IPS-NIHi11 (cell line): ENCODE measurements around the gene SMG6.
A peak's percentile ranks its signal among the peaks of the same experiment; 100 is the strongest.
"Not testable (repeated sequence)": the region's sequence is repeated elsewhere in the genome, so short reads cannot be mapped to it uniquely, and the experiment has no call there.

Source experiments
- DNase-seq: peaks from one replicate; pipeline ENCODE4 v3.0.0; 2012; ENCODE audit warnings: mixed read lengths, low spot score

SMG6 gene

DNA sequence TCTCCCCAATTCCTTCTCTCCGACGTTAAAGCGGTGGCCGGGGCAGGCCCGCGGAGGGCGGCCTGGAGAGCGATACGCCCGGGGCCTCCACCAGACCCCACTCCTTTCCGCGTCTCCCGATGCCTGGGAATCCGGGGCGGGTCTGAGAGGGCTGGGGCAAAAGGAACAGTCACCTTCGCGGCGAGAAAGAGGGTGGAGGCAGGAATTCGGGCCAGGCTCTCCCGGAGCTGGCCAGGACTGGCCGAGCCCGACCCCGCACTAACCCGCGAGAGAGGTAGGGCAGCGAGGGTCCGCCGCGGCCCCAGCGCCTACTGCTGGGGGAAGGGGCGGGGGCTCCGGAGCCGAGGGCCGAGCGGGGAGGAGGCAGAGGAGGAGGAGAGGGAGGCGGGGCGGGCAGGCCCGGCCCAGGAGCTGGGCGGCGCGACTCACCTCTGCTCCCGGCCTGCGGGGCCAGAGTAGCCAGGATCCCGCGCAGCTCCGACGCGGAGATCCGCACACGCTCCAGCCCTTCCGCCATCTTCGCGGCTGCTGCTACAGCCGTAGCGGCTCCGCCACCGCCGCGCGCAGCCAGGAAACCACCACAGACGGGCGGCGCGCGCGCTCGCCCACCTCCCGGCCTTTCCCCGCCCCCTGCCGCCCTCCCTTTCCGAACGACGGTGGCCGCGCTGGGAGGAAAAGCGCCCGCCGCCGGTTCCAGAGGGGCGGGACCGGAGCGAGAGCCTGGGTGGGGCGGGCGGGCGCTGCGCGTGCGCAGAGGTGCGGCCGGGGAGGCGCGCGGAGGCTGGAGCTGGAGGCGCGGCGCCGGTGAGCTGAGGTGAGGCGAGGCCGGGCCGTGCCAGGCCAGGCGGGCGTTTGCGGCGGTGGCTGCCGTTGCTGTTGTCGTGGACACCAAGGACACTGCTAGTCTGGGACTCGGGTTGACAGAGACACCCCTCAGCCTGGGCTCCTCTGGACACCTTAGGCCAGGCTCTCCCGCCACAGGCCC is at the start of gene SMG6, which contains the start of gene SRR:
Gene SMG6 (minus strand): TSS at position 582 of the 985 bp plus-strand sequence. CDS start 65 bp downstream, at position 517.
Gene SRR (plus strand): TSS at position 747 of the 985 bp plus-strand sequence. CDS start 11,611 bp downstream, outside the sequence.
- DNase-seq = peak; percentile 99

DNA sequence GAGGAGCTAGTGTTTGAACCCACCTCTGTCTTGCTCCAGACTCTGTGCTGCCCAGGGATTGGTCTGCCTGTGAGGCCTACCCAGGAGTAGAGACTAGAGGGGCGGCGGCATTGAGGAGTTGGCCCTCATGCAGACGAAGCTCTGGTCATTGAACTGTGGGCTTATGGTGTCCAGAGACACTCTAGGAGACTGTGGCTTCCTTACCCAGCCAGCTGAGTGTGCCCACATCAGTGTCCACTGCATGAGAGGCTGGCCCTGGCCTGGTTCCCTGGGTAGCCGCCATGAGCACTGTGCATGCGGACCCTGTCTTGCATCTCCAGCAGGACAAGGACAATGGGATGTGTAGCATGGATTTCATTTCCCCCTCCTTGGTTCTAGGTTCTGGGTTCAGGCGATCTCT is 47.7 kb upstream of the SMG6 start:
- DNase-seq = no peak

DNA sequence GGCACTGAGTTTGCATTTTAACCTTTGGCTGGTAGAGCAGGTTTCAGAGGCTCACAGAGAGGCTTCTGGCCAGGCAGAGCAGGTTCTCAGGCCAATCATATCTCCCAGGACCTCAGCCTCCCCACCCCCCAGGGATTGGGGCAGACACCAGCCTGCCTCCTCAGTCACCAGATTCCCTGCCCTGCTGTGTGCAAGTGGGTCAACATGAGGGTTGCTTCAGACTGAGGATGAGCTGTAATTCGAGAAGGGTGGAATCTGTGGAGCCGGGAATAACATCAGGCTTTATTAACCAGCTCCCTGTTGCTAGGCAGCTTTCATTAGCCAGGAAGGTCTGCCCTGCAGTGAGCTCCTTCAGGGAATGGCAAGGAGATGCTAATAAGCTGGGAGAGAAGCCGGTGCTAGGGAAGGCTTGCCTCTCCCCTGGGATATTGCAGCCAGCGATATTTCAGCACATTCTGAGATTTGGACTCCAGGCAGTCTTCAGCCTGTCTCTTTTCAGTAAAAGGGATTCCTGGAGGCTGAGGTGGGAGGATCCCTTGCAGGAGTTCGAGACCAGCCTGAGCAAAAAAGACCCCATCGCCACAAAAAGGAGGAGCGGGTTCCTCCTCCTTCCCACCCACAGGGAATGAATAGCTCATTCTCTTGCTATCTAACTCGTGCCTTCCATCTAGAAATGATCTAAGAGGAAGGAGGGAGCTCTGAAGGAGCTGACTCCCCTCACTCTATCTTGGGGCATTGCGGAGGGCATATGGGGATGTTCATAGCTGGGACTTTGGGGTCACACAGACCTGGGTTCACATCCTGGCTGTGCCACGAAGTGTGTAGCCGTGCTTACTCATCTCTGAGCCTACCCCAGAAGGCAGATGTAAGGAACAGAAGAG is 44.5 kb upstream of the SMG6 start:
- peak; percentile 84 for DNase-seq

- DNase-seq = no peak
Observed at GRCh38 chr17:2346475-2346874, 42.9 kb upstream of the SMG6 start.

DNA sequence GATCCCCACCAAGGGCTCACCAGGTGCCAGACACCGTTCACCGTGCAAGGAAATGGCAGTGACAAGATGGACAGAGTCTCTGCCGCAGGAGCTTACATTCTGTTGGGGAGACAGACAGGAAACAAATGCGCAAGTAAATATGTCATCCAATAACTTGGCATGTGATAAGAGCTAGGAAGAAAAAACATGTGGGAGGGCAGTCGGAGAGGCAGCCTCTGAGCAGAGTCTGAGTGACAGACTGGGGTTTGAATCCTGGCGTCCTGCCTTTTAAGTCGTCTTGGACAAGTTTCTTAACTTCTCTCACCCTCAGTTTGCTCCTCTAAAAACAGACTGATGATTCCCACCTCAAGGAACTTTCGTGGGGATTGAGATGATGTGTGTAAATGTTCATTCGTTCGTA is 40.9 kb upstream of the SMG6 start:
- no peak for DNase-seq

DNA sequence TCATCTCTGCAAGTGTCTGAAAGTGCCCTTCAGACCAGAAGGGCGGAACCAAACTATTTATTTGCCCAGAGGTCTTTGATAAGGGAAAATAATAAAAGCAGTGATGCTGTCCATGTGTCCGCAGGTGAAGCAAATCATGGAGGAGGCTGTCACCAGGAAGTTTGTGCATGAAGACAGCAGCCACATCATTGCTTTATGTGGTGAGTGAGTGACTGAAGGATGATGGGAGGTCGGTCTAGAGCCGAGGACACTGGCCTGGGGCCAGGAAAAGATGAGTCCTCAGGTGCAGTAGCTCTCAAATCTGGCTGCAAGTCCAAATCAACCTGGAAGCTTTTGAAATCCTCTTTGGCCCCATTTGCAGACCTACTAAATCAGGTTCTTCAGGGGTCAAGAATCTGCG is 39.8 kb upstream of the SMG6 start:
- no peak for DNase-seq

- peak; percentile 38 for DNase-seq
Observed at GRCh38 chr17:2338315-2338657, 34.7 kb upstream of the SMG6 start.

DNA sequence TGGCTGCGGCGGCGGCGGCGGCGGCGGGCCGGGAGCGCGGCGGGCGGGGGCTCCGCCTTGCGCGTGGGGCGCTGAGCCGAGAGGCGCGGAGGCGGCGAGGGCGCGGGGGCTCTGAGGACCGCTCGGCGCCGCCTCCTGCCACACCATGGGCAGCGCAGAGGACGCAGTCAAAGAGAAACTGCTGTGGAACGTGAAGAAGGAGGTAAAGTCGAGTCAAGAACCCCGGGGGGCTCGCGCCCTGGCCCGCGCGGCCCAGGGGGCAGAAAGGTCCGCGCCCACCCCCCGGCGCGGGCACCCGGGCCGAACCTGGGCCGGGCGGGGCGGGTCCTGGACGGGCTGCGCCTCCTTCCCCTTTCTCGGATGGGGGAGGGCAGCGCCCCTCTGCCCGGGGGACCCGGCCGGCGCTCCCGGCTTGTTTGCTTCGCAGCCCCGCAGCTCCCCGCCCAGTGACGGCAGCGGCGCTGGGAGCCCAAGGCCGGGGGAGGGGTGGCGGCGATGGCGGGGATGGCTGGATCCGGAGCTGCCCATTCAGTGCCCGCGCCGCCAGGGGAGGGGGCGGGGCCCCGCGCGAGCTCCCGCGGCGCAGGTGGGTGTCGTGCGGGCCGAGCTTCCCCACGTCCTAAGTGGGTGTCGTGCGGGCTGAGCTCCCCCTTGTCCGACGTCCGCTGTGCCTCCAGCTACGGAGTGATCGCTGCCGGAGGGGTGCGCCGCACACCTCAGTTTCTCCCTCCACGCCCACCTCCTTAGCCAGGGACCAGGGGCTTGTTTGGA is 34.1 kb upstream of the SMG6 start:
- DNase-seq = peak; percentile 89

- peak; percentile 79 for DNase-seq
Observed at GRCh38 chr17:2336852-2337543, 33.4 kb upstream of the SMG6 start, which contains the start of gene SGSM2. Gene SGSM2, plus strand, starts transcription at chr17:2337501. Its CDS starts 188 bp downstream, at chr17:2337689.

- DNase-seq = peak; percentile 97
Observed at GRCh38 chr17:2336215-2336851, 32.7 kb upstream of the SMG6 start, which contains the start of gene TSR1. Gene TSR1, minus strand, starts transcription at chr17:2336457. Its CDS starts 30 bp downstream, at chr17:2336427.

GRCh38 chr17:2335726-2336214 is 32.2 kb upstream of the SMG6 start:
- peak; percentile 17 for DNase-seq

DNA sequence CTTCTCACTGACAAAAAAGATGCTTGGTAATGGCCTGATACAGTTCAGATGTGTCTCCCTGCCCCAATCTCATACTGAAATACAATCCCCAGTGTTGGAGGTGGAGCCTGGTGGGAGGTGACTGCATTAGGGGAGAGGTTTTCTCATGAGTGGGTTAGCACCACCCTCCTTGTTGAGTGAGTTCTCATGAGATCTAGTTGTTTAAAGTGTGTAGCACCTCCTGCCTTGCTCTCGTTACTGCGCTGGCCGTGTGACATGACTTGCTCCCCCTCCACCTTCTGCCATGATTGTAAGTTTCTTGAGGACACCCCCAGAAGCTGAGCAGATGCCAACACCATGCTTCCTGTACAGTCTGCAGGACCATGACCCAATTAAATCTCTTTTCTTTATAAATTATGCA is 27.7 kb upstream of the SMG6 start:
- DNase-seq = no peak

DNA sequence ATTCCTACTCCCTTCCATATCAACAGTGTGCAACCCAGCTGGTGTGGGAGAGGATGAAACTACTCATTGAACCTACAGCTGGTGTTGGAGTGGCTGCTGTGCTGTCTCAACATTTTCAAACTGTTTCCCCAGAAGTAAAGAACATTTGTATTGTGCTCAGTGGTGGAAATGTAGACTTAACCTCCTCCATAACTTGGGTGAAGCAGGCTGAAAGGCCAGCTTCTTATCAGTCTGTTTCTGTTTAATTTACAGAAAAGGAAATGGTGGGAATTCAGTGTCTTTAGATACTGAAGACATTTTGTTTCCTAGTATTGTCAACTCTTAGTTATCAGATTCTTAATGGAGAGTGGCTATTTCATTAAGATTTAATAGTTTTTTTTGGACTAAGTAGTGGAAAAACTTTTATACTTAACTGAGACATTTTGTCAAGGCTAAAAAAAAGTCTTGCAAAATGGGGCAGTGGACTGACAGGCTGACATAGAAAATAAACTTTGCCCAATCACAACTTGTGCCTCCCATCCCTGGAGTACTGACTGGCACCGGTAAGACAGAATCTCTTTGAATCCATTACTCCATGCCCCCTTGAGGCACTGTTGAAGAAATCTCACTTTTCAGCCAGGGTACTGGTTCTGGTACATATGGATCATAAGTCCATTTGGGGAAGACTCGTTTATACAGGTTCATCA is 20.2 kb upstream of the SMG6 start:
- DNase-seq = no peak

- no peak for DNase-seq
Observed at GRCh38 chr17:2321399-2321798, 17.8 kb upstream of the SMG6 start.

GRCh38 chr17:2319051-2319450 is 15.5 kb upstream of the SMG6 start:
- no peak for DNase-seq

- no peak for DNase-seq
Observed at GRCh38 chr17:2317796-2318195, 14.2 kb upstream of the SMG6 start.

- not testable (repeated sequence) for DNase-seq
Observed at GRCh38 chr17:2316916-2317205, 13.3 kb upstream of the SMG6 start.

GRCh38 chr17:2312736-2313135 is 9.2 kb upstream of the SMG6 start:
- DNase-seq = no peak

DNA sequence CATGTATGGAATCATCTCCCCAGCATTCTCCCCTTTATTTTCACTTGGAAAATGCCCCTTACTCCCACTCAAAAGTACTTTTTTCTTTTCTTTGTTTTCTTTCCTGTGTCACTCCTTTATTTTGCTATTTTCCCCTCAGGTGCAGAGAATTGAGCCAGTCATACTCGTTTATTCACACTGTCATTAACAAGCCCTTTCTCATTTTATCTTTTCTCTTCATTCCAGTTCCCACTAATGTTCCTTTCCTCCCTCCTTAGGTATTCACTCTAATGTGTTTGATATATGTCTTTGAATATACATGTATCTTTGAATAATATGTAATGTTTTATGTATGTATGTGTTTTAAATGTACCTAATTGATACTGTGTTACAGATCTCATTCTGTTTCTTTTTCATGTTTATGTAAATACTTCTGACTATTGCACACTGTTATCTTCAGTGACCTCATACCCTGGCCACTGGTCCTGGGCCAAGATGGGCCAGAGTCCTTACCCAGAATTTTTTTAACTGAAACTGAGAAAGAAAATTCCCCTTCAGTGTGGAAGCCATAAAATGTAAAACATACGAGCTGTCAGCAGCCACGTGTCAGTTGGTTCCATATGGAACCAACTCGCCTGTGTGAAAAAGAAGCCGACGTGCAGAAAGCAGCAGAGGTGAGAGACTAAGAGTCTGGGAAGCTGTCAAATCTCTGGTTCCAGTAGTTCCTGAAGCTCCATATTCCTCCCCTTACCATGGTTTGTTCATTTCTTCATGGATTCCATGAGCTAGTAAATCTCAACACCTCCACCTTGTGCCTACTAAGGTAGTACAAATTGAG is 6.0 kb upstream of the SMG6 start:
- no peak for DNase-seq
